ENCODE data around the gene PITPNM1.

PITPNM1 gene

GRCh38 chr11:67508486-67509121 is 3.4 kb upstream of the PITPNM1 start:
- H4K20me1 ChIP-seq (ENCODE audit: insufficient read depth, low read length, poor library complexity, severe bottlenecking) = peaks cover 26% of the 10 kb centered on the region
- H3K9ac ChIP-seq (ENCODE audit: low read depth, low read length, poor library complexity, severe bottlenecking) = peak overlapping the region; percentile 78
- H3K4me2 ChIP-seq (ENCODE audit: low read depth, low read length, poor library complexity, severe bottlenecking) = peak overlapping the region; percentile 97
- no peaks in the 10 kb centered on the region for H3K27me3 ChIP-seq (ENCODE audit: insufficient read depth, low read length, poor library complexity, severe bottlenecking)
- no peak for TF ChIP-seq EZH2phosphoT487 (IDR thresholded peaks at IDR 0.05; ENCODE audit: borderline replicate concordance)
- no peak for TF ChIP-seq CTCF (conservative IDR thresholded peaks at IDR 0.05; ENCODE audit: low read length)
- no peaks in the 10 kb centered on the region for H3K36me3 ChIP-seq (ENCODE audit: insufficient read depth, low read length)
- no peaks in the 10 kb centered on the region for H3K9me2 ChIP-seq (replicated peaks; ENCODE audit: low read depth, low read length)
- peak overlapping the region; percentile 86 for H3K4me3 ChIP-seq (ENCODE audit: low read length, poor library complexity, severe bottlenecking)
- H3K79me2 ChIP-seq (ENCODE audit: insufficient read depth, low read length) = peaks cover 26% of the 10 kb centered on the region
- H3F3A ChIP-seq (ENCODE audit: low read depth) = peaks cover 6% of the 10 kb centered on the region
- H3K9me3 ChIP-seq (ENCODE audit: insufficient read depth, low read depth, low read length) = no peaks in the 10 kb centered on the region
- peak overlapping the region; percentile 89 for H2AFZ ChIP-seq (ENCODE audit: low read length)
- peaks cover 33% of the 10 kb centered on the region for H3K4me1 ChIP-seq (ENCODE audit: insufficient read depth, low read length, poor library complexity, severe bottlenecking)

- Histone ChIP-seq H3K4me1 (ENCODE audit: insufficient read depth, low read length, poor library complexity, severe bottlenecking) (peaks cover 36% of the 10 kb centered on the region), H2AFZ (ENCODE audit: low read length) (peak within 1 kb of the TSS; percentile 89), H3K4me3 (ENCODE audit: low read length, poor library complexity, severe bottlenecking) (peak within 1 kb of the TSS; percentile 86), H3F3A (ENCODE audit: low read depth) (peaks cover 6% of the 10 kb centered on the region), H3K9me2 (replicated peaks; ENCODE audit: low read depth, low read length) (no peaks in the 10 kb centered on the region), H3K27me3 (ENCODE audit: insufficient read depth, low read length, poor library complexity, severe bottlenecking) (no peaks in the 10 kb centered on the region), H3K9me3 (ENCODE audit: insufficient read depth, low read depth, low read length) (no peaks in the 10 kb centered on the region), H4K20me1 (ENCODE audit: insufficient read depth, low read length, poor library complexity, severe bottlenecking) (peaks cover 31% of the 10 kb centered on the region), H3K4me2 (ENCODE audit: low read depth, low read length, poor library complexity, severe bottlenecking) (peak within 1 kb of the TSS; percentile 98), H3K79me2 (ENCODE audit: insufficient read depth, low read length) (peaks cover 32% of the 10 kb centered on the region), H3K9ac (ENCODE audit: low read depth, low read length, poor library complexity, severe bottlenecking) (peak within 1 kb of the TSS; percentile 78), H3K36me3 (ENCODE audit: insufficient read depth, low read length) (no peaks in the 10 kb centered on the region)
- TF ChIP-seq CTCF (conservative IDR thresholded peaks at IDR 0.05; ENCODE audit: low read length) (no peak), EZH2phosphoT487 (IDR thresholded peaks at IDR 0.05; ENCODE audit: borderline replicate concordance) (no peak)
Measured at GRCh38 chr11:67507864-67508485, 2.8 kb upstream of the PITPNM1 start, which contains the start of gene CDK2AP2. Gene CDK2AP2, minus strand, starts transcription at chr11:67508162. Its CDS starts 80 bp downstream, at chr11:67508082.

- H3K9ac ChIP-seq (ENCODE audit: low read depth, low read length, poor library complexity, severe bottlenecking) = peak overlapping the region; percentile 74
- peak overlapping the region; percentile 56; the same call in 1 of the 2 replicates for H2AFZ ChIP-seq (ENCODE audit: low read length)
- H4K20me1 ChIP-seq (ENCODE audit: insufficient read depth, low read length, poor library complexity, severe bottlenecking) = peaks cover 31% of the 10 kb centered on the region
- no peak for TF ChIP-seq CTCF (conservative IDR thresholded peaks at IDR 0.05; ENCODE audit: low read length)
- no peak for TF ChIP-seq EZH2phosphoT487 (IDR thresholded peaks at IDR 0.05; ENCODE audit: borderline replicate concordance)
- peak overlapping the region; percentile 98 for H3K4me2 ChIP-seq (ENCODE audit: low read depth, low read length, poor library complexity, severe bottlenecking)
- H3K79me2 ChIP-seq (ENCODE audit: insufficient read depth, low read length) = peaks cover 38% of the 10 kb centered on the region
- H3F3A ChIP-seq (ENCODE audit: low read depth) = peaks cover 6% of the 10 kb centered on the region
- peak overlapping the region; percentile 86 for H3K4me3 ChIP-seq (ENCODE audit: low read length, poor library complexity, severe bottlenecking)
- no peaks in the 10 kb centered on the region for H3K27me3 ChIP-seq (ENCODE audit: insufficient read depth, low read length, poor library complexity, severe bottlenecking)
- H3K4me1 ChIP-seq (ENCODE audit: insufficient read depth, low read length, poor library complexity, severe bottlenecking) = peaks cover 36% of the 10 kb centered on the region
- no peaks in the 10 kb centered on the region for H3K36me3 ChIP-seq (ENCODE audit: insufficient read depth, low read length)
- no peaks in the 10 kb centered on the region for H3K9me3 ChIP-seq (ENCODE audit: insufficient read depth, low read depth, low read length)
- H3K9me2 ChIP-seq (replicated peaks; ENCODE audit: low read depth, low read length) = no peaks in the 10 kb centered on the region
Measured at GRCh38 chr11:67507242-67507863, 2.2 kb upstream of the PITPNM1 start.

All from Loucy (cell line).